ENCODE data around the gene TBC1D22A.

Gene TBC1D22A

GRCh38 chr22:47189056-47189916, 426.8 kb downstream of the TBC1D22A start:
- DNase-seq = no peak

DNA sequence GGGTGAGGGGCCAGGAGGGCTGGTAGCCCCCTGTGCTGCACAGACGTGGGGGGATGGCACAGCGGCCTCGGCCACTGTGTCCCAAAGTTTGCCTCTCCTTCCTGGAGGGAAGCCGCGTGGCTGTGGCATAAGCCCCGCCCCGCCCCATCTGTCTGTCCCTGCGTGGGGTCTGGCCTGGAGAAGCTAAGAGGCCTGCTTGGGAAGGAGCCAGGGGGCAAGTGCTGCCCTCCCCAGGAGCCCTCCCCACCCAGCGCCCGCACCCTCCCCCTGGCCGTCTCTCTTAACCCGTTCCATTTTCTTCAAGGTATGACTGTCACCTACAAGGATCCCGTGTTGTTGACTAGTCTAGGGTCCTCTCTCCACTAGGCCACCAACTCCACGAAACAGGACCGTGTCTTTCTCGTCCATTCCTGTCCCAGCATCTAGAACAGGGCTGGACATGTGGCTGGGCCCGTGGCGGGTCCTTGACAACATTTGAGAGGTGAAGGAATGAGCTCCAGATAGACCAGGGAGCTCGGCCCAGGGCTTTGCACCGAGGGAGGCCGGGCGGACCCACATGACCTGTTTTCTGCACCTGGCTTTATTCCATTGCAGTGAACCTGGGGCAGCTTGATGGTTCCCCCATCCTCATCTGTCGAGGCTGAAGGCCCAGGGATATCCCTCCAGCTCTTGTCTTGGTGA, 428.0 kb downstream of the TBC1D22A start:
- DNase-seq = no peak

DNA sequence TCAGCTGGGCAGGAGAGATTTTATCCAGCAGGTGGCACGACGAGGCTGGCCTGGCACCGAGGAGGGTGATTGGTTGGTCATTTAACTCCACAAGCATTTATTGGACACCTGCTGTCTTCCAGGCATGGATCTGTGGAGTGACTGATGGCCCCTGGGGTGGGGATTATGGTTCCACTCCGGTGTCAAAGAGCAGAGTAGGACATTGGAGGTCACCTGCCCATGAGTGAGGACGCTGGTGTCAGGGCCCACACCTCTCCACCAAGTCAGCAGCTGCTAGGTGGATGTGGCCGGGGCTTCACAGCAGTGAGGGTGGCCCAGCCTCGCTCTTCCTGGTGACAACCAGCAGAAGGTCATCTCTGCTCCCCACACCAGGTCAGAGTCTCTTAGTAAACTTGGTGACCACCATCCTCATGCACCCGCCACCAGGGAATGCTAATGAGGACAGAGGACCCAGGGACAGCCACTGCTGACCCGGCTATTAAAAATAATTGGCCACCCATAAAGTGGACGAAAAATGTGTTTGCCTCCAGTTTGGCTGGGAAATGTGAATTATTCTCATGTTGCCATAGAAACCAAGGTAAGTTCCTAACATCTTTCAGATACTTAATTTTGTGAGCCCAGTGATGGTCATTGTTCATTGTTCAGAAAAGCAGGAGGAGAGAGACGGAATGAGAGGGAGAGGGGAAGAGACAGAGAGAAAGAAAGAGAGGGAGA, 428.7 kb downstream of the TBC1D22A start:
- no peak for DNase-seq

DNA sequence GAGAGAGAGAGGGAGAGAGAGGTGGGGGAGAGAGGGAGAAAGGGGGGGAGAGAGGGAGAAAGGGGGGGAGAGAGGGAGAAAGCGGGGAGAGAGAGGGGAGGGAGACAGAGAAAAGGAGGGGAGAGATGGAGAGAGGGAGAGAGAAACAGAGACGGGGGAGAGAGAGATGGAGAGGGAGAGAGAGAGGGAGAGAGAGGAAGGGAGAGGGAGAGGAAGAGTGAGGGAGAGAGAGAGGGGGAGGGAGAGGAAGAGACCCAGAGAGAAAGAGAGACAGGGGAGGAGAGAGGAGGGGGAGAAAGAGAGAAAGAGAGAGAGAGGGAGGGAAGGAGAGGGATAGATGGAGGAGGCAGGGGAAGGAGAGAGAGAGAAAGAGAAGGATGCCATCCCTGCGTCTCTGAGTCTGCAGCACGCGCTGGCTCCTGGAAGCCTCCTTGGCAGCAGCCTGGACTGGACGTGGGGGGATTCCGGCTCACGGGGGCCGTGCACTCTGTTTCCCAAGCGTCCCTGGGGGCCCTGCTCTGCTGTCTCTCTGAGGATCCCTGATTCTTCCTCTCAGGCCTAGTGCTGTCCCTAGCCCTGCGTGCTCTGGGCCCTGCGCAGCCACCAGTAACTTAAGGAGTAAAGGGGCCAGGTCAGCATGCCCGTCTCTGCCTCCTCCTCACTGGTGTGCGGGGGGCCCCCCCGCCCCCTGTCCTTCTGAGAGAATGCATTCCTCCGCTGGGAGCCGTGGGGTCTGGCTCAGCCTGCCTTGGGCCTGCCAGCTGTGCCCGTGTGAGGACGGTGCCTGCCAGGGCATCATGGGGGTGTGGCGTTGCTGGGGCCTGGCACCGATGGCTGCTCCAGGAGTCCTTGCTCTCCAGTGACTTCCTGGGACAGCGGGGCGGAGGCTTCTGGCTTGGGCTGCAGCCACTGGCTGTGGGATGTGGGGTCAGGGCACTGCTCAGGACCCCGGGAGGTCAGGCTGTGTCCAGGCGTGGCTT, 429.5 kb downstream of the TBC1D22A start:
- DNase-seq = no peak

- DNase-seq = peak; percentile 7
Observed at GRCh38 chr22:47192651-47193437, 430.4 kb downstream of the TBC1D22A start.

DNA sequence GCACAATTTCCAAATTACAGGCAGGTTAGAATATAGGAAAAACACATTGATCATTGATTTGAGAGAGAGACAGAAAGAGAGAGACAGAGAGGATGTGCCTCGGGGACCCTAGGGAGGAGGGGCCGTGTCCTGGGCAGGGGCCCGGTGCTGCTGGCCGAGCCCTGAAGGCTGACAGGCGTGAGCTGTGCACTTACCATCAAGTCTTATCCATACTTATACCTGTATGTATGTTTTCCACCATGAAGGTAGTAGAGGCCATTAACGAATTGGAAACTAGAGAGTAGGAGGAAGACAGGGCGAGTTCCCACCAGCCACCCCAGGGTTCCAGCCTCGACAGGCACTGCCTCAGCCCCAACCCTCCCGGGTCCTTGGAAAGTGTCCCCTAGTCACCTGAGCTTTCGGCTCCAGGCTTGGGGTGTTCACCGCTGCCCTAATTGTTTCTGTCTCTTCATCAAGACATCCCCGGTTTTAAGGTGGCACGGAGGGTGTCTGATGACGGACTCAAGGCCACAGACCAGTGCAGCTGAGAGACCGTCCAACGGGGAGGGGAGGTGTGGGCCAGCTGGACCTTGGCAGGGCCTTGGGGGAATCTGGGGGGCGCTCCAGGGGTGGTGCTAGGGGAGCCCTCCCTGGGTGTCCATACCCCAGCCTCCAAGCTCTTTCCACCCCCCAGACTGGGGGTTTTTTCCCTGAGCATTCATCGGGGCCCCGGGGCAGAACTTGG, 431.3 kb downstream of the TBC1D22A start:
- DNase-seq = peak; percentile 3

DNA sequence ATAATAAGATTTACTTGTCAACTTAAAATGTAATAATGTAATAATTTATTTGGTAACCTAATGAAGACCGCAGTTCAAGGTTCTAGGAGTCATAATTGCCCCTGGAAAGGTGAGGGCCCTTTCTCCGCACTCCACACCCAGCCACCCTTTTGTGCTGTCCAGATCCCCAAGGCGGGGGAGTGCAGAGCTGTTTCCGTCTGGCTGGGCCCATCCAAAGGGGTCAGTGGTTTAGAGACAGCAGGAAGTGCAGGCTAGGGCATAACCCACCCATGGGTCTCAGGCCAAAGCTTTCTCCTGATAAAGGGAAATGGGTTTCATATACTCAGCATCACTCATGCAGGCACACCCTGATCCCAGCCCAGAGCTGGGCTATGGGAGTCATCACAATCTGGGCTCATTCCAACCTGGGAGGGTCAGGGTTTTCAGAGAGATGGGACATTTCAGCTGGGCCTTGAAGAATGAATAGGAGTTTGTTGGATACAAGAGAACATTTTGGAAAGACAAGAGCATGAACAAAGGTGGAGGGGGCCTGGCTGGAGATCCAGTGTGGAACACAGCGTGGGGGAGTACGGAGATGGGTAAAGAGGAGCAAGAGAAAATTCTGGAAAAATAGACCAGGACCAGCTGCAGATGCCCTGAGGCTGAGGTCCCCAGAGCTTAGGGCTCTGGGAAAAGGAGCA, 432.2 kb downstream of the TBC1D22A start:
- peak; percentile 1 for DNase-seq

- peak; percentile 5 for DNase-seq
Observed at GRCh38 chr22:47195156-47195483, 432.7 kb downstream of the TBC1D22A start.

DNA sequence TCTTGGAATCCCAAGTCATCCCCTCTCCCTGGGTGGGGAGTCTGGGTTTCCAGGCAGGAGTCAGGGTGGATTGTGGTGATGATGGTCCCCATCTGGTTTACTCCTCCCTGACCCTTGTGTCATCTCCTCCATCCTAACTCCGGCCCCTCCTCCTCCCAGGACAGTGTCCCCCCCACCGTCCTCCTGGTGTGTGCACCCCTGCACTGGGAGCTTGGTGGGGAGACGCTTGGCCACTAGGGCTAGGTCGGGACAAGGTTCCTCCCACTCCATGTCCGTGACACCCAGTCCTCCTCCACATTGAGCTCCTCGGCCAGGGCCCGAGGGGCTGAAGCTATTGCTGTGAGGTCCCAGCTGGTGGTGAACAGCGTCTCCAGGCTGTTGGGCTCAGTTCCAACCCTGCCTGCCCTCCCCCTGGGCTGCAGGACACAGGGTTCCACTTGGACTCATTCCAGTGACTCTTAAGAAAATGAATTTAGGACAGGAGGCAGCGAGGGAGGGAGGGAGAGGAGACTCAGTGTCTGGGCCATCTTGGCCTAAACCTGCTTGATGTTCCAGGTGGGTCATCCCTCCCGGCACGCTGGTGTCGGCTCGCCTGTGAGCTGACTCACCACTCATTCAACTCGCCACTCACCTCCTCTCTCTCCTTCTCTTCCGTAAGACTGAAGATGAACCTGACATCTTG, 433.2 kb downstream of the TBC1D22A start:
- peak; percentile 1 for DNase-seq

- no peak for DNase-seq
Observed at GRCh38 chr22:47196166-47196849, 433.9 kb downstream of the TBC1D22A start.

DNA sequence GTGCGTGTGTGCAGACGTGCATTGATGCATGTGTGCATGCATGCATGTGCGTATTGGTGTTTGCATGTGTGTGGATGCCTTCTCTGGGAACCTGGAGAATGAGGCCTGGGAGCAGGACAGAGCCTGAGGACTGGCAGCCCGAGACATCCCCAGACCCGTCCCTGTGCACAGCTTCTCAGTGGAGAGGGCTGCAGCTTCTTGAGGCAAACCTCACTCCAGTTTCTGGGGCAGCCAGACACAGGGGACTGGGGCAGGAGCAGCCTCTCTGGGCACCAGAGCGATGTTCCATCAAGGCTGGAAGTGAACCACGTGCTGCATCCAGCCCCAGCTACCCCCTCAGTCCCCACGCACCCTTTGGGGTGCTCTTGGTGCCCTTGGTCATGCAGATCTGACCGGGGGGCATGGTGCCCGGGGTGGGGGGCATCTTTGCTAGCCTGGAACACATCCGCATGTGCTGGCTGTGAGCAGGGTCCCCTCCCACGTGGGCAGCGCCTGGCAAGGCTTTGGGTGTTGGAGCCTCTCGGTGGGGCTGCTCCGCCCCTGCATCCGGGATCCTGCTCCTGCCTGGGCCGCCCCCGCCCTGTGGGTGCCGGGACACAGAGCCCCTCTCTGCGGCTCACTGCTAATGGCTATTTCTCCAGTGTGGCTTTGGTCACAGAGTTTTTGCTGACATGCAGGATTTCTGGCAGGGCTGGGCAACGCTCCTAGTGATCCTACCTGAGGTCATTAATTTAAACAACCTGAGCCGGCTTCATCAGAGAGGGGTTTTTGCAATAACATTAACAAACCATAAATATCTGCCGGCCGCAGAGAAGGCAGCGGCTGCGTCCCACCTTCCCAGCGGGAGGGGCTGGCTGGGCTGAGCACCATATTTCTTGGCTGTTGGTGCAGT, 434.7 kb downstream of the TBC1D22A start:
- DNase-seq = peak; percentile 3

DNA sequence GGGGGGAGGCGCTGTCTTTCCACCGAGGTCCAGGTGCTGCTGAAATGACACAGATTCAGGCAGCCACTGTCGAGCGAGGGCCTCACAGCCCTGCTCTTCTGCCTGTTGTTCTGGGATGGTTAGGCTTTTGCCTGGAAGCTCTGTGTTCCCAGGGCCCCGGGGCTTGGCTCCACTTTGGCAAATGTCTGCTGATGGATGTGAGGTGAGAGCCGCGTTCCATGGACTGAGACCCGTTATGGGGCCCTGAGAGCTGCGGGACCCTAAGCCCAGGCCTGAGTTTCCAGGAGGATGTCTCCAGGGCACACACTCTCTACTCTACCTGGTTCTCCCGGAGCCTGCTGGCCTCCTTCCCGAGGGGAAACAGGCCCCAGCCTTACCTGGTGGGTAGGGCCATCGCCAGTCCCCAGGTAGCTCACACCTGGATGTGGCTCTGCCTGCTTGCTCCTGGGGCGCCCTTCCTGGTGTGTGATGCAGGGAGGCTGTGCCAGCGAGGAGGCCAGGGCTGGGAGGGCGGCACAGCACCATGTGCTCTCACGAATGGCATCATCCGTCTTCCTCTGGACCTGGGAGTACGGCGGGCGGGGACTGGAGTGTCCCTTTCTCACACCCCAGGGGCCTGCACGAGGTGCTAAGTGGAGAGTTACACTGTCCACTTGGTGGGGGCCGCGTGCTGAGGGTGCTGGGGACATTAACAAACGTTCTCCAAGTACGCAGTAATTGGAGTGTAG, 435.5 kb downstream of the TBC1D22A start:
- peak; percentile 2 for DNase-seq

- DNase-seq = peak; percentile 3
Observed at GRCh38 chr22:47198801-47199251, 436.4 kb downstream of the TBC1D22A start.

GRCh38 chr22:47199261-47199978, 437.0 kb downstream of the TBC1D22A start:
- peak; percentile 1 for DNase-seq

DNA sequence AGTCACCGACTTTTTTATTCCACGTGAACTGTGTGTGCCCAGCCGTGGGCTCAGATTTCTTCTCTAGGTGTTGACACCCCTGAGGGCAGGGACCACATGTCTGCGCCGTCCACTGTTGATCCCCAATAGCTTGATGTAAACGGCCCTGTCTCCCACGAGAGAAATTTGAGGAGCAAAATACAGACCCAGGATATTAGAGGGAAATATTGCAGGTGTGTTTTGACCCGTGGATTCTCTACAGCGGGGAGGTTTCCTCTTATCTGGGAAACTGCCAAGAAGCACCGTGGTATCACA, 437.5 kb downstream of the TBC1D22A start:
- no peak for DNase-seq

DNA sequence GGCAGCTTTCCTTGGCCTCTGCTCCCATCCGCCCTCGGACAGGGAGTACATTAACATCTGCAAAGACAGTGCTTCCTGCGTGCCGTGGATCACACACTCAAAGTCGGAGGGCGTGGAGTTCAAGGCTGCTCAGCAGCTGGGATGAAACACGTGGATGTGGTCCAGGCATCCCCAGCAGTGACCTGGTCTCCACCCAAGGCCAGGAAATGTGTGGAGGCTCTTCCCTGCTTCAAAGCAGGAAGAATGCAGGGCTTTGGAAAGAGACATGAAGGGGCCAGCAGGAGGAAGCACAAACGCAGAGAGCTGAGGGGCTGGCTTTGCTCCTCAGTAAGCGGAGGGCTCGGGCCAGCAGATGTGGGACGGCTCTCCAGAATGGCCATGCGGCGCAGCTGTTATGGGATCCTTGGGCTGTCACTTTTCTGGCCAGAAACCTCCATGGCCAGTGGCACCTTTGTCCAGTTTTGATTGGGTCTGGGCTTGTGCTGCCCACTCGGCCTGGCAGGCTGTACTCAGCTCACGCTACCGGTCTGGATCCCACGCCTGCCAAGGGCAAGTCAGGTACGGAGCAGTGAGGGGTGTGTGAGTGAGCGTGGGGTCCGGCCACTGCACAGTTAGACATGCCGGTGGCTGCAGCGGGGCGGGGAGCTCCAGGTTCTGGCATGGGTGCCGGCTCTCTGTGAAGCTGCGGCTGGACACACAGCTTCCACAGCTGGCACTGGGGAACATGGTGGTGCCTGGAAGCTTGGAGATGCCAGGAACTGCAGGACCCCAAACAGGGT, 438.0 kb downstream of the TBC1D22A start:
- peak; percentile 5 for DNase-seq

Measured in activated CD4-positive, alpha-beta T cell treated with anti-CD3 and anti-CD28 coated beads for 1 hour (primary cell).